Stomach (tissue), 9 donors: Measurements from ENCODE around the gene NXN. TPM values are rescaled to one million over a fixed set of nuclear protein-coding genes. Genes with fewer than 3 reads are reported as not detected.

ENCODE experiments used
- DNase-seq, 2 donors: peaks; one replicate each; pipeline versions ENCODE4 v3.0.0 to v3.0.0-alpha.2; 2013 to 2019
- H3K27ac ChIP-seq, 5 donors: fragments of 200-600 bp in 4 of 5; sonication (generic) in 4 of 5; one replicate each; pipeline ENCODE4 v1.5.1; 2013 to 2019; ENCODE audit warnings: mild to moderate bottlenecking in 1 of 5, moderate library complexity in 1 of 5
- H3K27me3 ChIP-seq, 3 donors: fragments of 200-600 bp; sonication (generic); one replicate each; pipeline ENCODE4 v1.5.1; 2017 to 2019; ENCODE audit warnings: mixed run types in 1 of 3
- H3K36me3 ChIP-seq, 4 donors: fragments of 200-600 bp; sonication (generic); 1 replicate in 3 of 4; 2 replicates in 1 of 4; pipeline ENCODE4 v1.5.1; 2016 to 2019
- H3K4me1 ChIP-seq, 4 donors: fragments of 200-600 bp; sonication (generic); one replicate each; pipeline ENCODE4 v1.5.1; 2016 to 2019
- H3K4me3 ChIP-seq, 4 donors: fragments of 200-600 bp; sonication (generic) in 3 of 4; one replicate each; pipeline ENCODE4 v1.5.1; 2016 to 2019; ENCODE audit warnings: mild to moderate bottlenecking in 1 of 4
- H3K9me3 ChIP-seq, 4 donors: fragments of 200-600 bp; sonication (generic); one replicate each; pipeline ENCODE4 v1.5.1; 2016 to 2019
- CTCF ChIP-seq, 7 experiments: fragments of 450-650 bp in 4 of 7; fragments of 200-600 bp in 3 of 7; sonication (generic) in 3 of 7; IDR thresholded peaks; one replicate each; pipeline ENCODE4 v1.5.1; 2016 to 2019; ENCODE audit warnings: antibody characterized with exemption in 7 of 7, control low read depth in 2 of 7, mild to moderate bottlenecking in 1 of 7
- EP300 ChIP-seq: sonication (generic); formaldehyde crosslinking; IDR thresholded peaks from one replicate; pipeline ENCODE4 v1.6.1; 2017; ENCODE audit warnings: antibody characterized with exemption
- POLR2A ChIP-seq, 4 donors: fragments of 450-650 bp; IDR thresholded peaks; one replicate each; pipeline ENCODE4 v1.6.1; 2016; ENCODE audit warnings: antibody characterized with exemption in 4 of 4, control low read depth in 2 of 4, mild to moderate bottlenecking in 1 of 4, moderate library complexity in 1 of 4
- POLR2AphosphoS5 ChIP-seq, 3 donors: sonication (generic); formaldehyde crosslinking; IDR thresholded peaks; one replicate each; pipeline ENCODE4 v1.6.1; 2016; ENCODE audit warnings: antibody characterized with exemption in 3 of 3
- WGBS, 5 donors: extraction: QIAGEN DNeasy Blood & Tissue Kit in 3 of 5; methylation state at CpG; one replicate each; pipeline versions ENCODE4 v1.1.5 to v1.1.7; 2013 to 2018; 5-methylcytosine and 5-hydroxymethylcytosine counted together
- intact Hi-C: fragments of 100-400 bp; cut with DNase I; formaldehyde crosslinking; loops from one replicate; pipeline ENCODE4 v1.15.1; 2023; ENCODE audit warnings: low total_unique reads
- polyA plus RNA-seq, 3 donors: library from polyadenylated mRNA; stranded (reverse); fragments of 200-250 nt; gene quantifications; one replicate each; pipeline ENCODE4 v1.2.3, GENCODE V29; 2013
- total RNA-seq, 5 donors: library from RNA; depleted of rRNA; stranded (reverse); fragments of >200 nt; gene quantifications; one replicate each; pipeline versions ENCODE4 v1.1.0 to v1.2.3, GENCODE V29; 2014 to 2016
- donor health status: healthy with polysubstance abuse.
- donor health status: Bipolar disorder and iron deficiency.
- donor health status: healthy.

The NXN gene
- total and polyA plus RNA-seq, 8 donors, result 17.9 to 47.8 (median 25.1) TPM

GRCh38 chr17:872855-873254 is 106.7 kb downstream of the NXN start:
- DNase-seq, result peak in 1 of 2 donors; percentile 37
- H3K27me3 ChIP-seq, result no peaks in the 10 kb centered on the region
- no peaks in the 10 kb centered on the region for H3K9me3 ChIP-seq
- intact Hi-C loops, result no loop called here
- H3K27ac ChIP-seq, result peak overlapping the region in 1 of 5 donors; percentile 89
- TF ChIP-seq CTCF (IDR thresholded peaks at IDR 0.05) (no peak), POLR2AphosphoS5 (IDR thresholded peaks at IDR 0.05) (no peak), EP300 (no peak), POLR2A (IDR thresholded peaks at IDR 0.05) (no peak)
- WGBS, 5 donors, result 83 to 90% (median 85%) methylated on average over 5 of the region's 5 CpGs
- H3K4me3 ChIP-seq, result no peak overlapping the region
- H3K4me1 ChIP-seq, result peaks cover 11 to 53% (median 31%) of the 10 kb centered on the region in 4 donors
- no peaks in the 10 kb centered on the region for H3K36me3 ChIP-seq

GRCh38 chr17:871751-872519 is 107.6 kb downstream of the NXN start:
- 58 to 67% (median 60%) methylated on average over 9 of the region's 9 CpGs for WGBS, 5 donors
- Histone ChIP-seq H3K36me3 (no peaks in the 10 kb centered on the region), H3K27me3 (no peaks in the 10 kb centered on the region), H3K4me1 (peaks cover 17 to 50% (median 35%) of the 10 kb centered on the region in 4 donors), H3K9me3 (no peaks in the 10 kb centered on the region), H3K27ac (peak overlapping the region in 2 of 5 donors; percentile 86 to 89), H3K4me3 (no peak overlapping the region)
- intact Hi-C loops, result no loop called here
- no peak for DNase-seq
- no peak for TF ChIP-seq POLR2A (IDR thresholded peaks at IDR 0.05)
- TF ChIP-seq CTCF (IDR thresholded peaks at IDR 0.05), result no peak
- no peak for TF ChIP-seq EP300
- TF ChIP-seq POLR2AphosphoS5 (IDR thresholded peaks at IDR 0.05), result no peak

GRCh38 chr17:869567-870525 is 109.7 kb downstream of the NXN start:
- no peaks in the 10 kb centered on the region for H3K36me3 ChIP-seq
- TF ChIP-seq POLR2AphosphoS5 (IDR thresholded peaks at IDR 0.05) (peak; percentile 12 to 43 (median 32)), POLR2A (IDR thresholded peaks at IDR 0.05) (no peak)
- no peaks in the 10 kb centered on the region for H3K9me3 ChIP-seq
- DNase-seq, result peak; percentile 27 to 48
- no peaks in the 10 kb centered on the region for H3K27me3 ChIP-seq
- peaks cover 23 to 67% (median 37%) of the 10 kb centered on the region in 4 donors for H3K4me1 ChIP-seq
- H3K27ac ChIP-seq, result peak overlapping the region; percentile 41 to 89 (median 82)
- 43 to 65% (median 60%) methylated on average over 30 of the region's 30 CpGs for WGBS, 5 donors
- peak overlapping the region in 2 of 4 donors; percentile 1 to 17 for H3K4me3 ChIP-seq
- intact Hi-C loops, result no loop called here

GRCh38 chr17:869086-869485 is 110.5 kb downstream of the NXN start:
- no peak overlapping the region for H3K4me3 ChIP-seq
- no peaks in the 10 kb centered on the region for H3K36me3 ChIP-seq
- 52 to 71% (median 56%) methylated on average over 6 to 7 of the region's 7 CpGs for WGBS, 5 donors
- no peaks in the 10 kb centered on the region for H3K27me3 ChIP-seq
- TF ChIP-seq POLR2AphosphoS5 (IDR thresholded peaks at IDR 0.05) (peak; percentile 15 to 80 (median 35)), EP300 (peak; percentile 49), CTCF (IDR thresholded peaks at IDR 0.05) (no peak)
- H3K27ac ChIP-seq, result peak overlapping the region; percentile 40 to 89 (median 82)
- intact Hi-C loops, result no loop called here
- H3K4me1 ChIP-seq, result peaks cover 23 to 74% (median 37%) of the 10 kb centered on the region in 4 donors
- H3K9me3 ChIP-seq, result no peaks in the 10 kb centered on the region
- DNase-seq, result peak; percentile 33 to 39
